ENCODE measurements around the gene EGF. TPM values are rescaled to one million over a fixed set of nuclear protein-coding genes. Genes with fewer than 3 reads are reported as not detected.
"Not testable (repeated sequence)": the region's sequence is repeated elsewhere in the genome, so short reads cannot be mapped to it uniquely, and the experiment has no call there.

EGF gene
- total RNA-seq, 1 experiment from 2014 or later: 0.25 TPM

DNA sequence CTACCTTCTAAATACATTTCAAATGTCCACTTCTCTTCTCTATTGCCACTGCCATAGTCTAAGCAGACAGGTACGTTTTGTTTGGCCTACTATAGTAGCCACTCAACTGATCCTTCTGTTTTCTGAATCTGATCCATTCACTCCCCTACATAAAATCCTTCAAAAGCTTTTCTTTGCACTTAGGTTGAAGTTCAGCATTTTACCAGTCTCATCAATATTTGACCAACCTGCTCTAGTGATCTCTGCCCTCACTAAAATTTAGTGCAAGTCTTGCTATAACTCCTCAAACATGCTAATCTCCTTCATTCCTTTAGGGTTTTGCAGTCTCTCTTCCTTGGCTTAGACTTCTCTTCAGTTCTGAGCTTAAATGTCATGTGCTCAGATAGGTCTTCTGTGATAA, 33.4 kb downstream of the EGF start:
- Mint-ChIP-seq H3K36me3 (ENCODE audit: insufficient read depth, unreplicated experiment) (no peaks in the 10 kb centered on the region), H3K27ac (ENCODE audit: unreplicated experiment) (peak overlapping the region; percentile 2), H3K9me3 (ENCODE audit: unreplicated experiment) (no peaks in the 10 kb centered on the region), H3K4me3 (ENCODE audit: unreplicated experiment) (no peak overlapping the region), H3K4me1 (ENCODE audit: low read depth, unreplicated experiment) (peaks cover 7% of the 10 kb centered on the region), H3K27me3 (ENCODE audit: insufficient read depth, unreplicated experiment) (no peaks in the 10 kb centered on the region)
- TF ChIP-seq, protein P1, sequence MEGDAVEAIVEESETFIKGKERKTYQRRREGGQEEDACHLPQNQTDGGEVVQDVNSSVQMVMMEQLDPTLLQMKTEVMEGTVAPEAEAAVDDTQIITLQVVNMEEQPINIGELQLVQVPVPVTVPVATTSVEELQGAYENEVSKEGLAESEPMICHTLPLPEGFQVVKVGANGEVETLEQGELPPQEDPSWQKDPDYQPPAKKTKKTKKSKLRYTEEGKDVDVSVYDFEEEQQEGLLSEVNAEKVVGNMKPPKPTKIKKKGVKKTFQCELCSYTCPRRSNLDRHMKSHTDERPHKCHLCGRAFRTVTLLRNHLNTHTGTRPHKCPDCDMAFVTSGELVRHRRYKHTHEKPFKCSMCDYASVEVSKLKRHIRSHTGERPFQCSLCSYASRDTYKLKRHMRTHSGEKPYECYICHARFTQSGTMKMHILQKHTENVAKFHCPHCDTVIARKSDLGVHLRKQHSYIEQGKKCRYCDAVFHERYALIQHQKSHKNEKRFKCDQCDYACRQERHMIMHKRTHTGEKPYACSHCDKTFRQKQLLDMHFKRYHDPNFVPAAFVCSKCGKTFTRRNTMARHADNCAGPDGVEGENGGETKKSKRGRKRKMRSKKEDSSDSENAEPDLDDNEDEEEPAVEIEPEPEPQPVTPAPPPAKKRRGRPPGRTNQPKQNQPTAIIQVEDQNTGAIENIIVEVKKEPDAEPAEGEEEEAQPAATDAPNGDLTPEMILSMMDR (IDR thresholded peaks at IDR 0.05; ENCODE audit: insufficient read depth in 1 of 2, low read depth in 1 of 2, low read length in 1 of 2, severe bottlenecking in 1 of 2, unreplicated experiment in 1 of 2): no peak
- DNase-seq: no peak
- POLR2A ChIA-PET: no interaction called here
- CTCF ChIA-PET: interaction anchor here (0.8 kb wide), 1 partner anchor 32 kb away, joined by 3 read pairs; no protein-coding TSS in a partner anchor
- Histone ChIP-seq H3K36me3 (ENCODE audit: control insufficient read depth, insufficient read depth, low read length) (no peaks in the 10 kb centered on the region), H3K9me3 (no peaks in the 10 kb centered on the region), H3K27me3 (replicated peaks; ENCODE audit: control insufficient read depth, insufficient read depth, low read length) (no peaks in the 10 kb centered on the region), H3K4me3 (ENCODE audit: low read depth, low read length) (no peak overlapping the region), H3K4me1 (no peaks in the 10 kb centered on the region)
- no TSS peak for BruUV-seq (replicated peaks)
- intact Hi-C loops (cut with micrococcal nuclease; ENCODE audit: unreplicated experiment): no loop called here

DNA sequence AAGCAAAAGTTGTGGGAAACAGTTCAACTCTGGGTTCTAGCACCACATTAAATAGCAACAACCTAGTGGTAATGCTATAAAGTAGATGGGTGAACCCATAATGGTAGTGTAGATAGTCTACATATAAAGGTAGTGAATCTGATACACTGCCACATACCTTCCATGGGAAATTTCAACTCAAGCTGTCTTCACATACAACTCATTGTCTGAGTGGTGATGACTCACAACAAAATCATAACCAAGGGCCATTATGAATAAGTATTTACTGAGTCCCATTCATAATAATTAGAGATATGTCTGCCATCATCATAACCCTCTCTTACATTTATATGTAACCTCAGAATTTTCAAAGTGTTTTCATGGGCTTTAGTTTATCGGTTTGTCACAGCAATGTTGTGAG, 34.8 kb downstream of the EGF start:
- Histone ChIP-seq H3K36me3 (ENCODE audit: control insufficient read depth, insufficient read depth, low read length) (no peaks in the 10 kb centered on the region), H3K27me3 (replicated peaks; ENCODE audit: control insufficient read depth, insufficient read depth, low read length) (no peaks in the 10 kb centered on the region), H3K9me3 (no peaks in the 10 kb centered on the region), H3K4me3 (ENCODE audit: low read depth, low read length) (no peak overlapping the region), H3K4me1 (no peaks in the 10 kb centered on the region)
- Mint-ChIP-seq H3K27ac (ENCODE audit: unreplicated experiment) (no peak overlapping the region), H3K4me3 (ENCODE audit: unreplicated experiment) (no peak overlapping the region), H3K4me1 (ENCODE audit: low read depth, unreplicated experiment) (peaks cover 7% of the 10 kb centered on the region), H3K27me3 (ENCODE audit: insufficient read depth, unreplicated experiment) (no peaks in the 10 kb centered on the region), H3K9me3 (ENCODE audit: unreplicated experiment) (no peaks in the 10 kb centered on the region), H3K36me3 (ENCODE audit: insufficient read depth, unreplicated experiment) (no peaks in the 10 kb centered on the region)
- BruUV-seq (replicated peaks): no TSS peak
- POLR2A ChIA-PET: no interaction called here
- CTCF ChIA-PET: no interaction called here
- TF ChIP-seq, protein P1 (IDR thresholded peaks at IDR 0.05; ENCODE audit: insufficient read depth in 1 of 2, low read depth in 1 of 2, low read length in 1 of 2, severe bottlenecking in 1 of 2, unreplicated experiment in 1 of 2): no peak
- no peak for DNase-seq
- intact Hi-C loops (cut with micrococcal nuclease; ENCODE audit: unreplicated experiment): no loop called here

DNA sequence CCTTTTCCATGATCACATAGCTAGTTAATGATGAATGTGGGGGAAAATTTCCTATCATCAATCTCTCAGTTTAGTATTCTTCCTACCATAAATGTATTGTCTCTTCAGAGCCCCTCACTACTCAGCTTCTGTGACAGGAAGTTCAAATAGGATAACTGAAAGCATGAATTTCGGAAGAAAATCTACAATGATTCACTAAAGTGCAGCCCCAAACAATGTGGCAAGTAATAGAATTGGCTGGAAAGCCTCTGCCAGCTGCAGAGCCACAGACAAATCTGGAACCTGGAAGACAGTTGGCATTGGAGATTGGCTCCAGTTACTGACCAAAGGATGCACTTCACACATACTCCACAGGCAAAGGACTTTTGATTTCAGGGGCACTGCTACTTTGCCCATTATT, 35.2 kb downstream of the EGF start:
- H3K4me3 ChIP-seq (ENCODE audit: low read depth, low read length): no peak overlapping the region
- no peaks in the 10 kb centered on the region for H3K27me3 Mint-ChIP-seq (ENCODE audit: insufficient read depth, unreplicated experiment)
- no TSS peak for BruUV-seq (replicated peaks)

DNA sequence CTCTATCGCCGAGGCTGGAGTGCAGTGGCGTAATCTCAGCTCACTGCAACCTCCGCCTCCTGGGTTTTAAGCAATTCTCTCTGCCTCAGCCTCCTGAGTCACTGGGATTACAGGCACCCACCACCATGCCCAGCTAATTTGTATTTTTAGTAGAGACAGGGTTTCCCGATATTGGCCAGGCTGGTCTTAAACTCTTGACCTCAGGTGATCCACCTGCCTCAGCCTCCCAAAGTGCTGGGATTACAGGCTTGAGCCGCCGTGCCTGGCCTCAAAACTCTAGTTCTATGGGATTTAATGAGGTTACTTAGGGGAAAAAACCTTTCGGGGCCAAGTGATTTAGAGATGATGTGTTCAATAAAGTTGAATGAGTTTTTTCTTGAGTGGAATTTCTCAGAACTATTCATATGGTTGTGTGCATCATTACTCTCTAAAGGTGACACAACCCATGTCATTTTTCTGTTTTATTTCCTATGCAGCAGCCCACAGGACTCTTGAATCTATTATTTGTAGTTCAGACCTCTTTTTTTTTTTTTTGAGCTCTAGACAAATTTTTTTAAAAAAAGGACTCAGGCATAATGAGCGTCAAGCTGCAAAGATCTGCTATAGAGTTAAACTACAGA, 36.5 kb downstream of the EGF start:
- BruUV-seq (replicated peaks); H3K9me3 Mint-ChIP-seq (ENCODE audit: unreplicated experiment); POLR2A ChIA-PET; H3K36me3 Mint-ChIP-seq (ENCODE audit: insufficient read depth, unreplicated experiment); H3K9me3 ChIP-seq; H3K27me3 ChIP-seq (replicated peaks; ENCODE audit: control insufficient read depth, insufficient read depth, low read length); DNase-seq; intact Hi-C loops (cut with micrococcal nuclease; ENCODE audit: unreplicated experiment); H3K4me1 ChIP-seq; H3K4me3 ChIP-seq (ENCODE audit: low read depth, low read length); H3K4me3 Mint-ChIP-seq (ENCODE audit: unreplicated experiment); H3K27me3 Mint-ChIP-seq (ENCODE audit: insufficient read depth, unreplicated experiment); H3K36me3 ChIP-seq (ENCODE audit: control insufficient read depth, insufficient read depth, low read length); H3K27ac Mint-ChIP-seq (ENCODE audit: unreplicated experiment); H3K4me1 Mint-ChIP-seq (ENCODE audit: low read depth, unreplicated experiment); CTCF ChIA-PET: not testable (repeated sequence)

More for the DNA sequence above, 35.2 kb downstream of the EGF start:
- Histone ChIP-seq H3K27me3 (replicated peaks; ENCODE audit: control insufficient read depth, insufficient read depth, low read length) (no peaks in the 10 kb centered on the region), H3K36me3 (ENCODE audit: control insufficient read depth, insufficient read depth, low read length) (no peaks in the 10 kb centered on the region), H3K4me1 (no peaks in the 10 kb centered on the region), H3K9me3 (no peaks in the 10 kb centered on the region)
- ChIA-PET POLR2A (no interaction called here), CTCF (no interaction called here)
- no peak overlapping the region for H3K4me3 Mint-ChIP-seq (ENCODE audit: unreplicated experiment)
- H3K4me1 Mint-ChIP-seq (ENCODE audit: low read depth, unreplicated experiment): peaks cover 7% of the 10 kb centered on the region
- H3K27ac Mint-ChIP-seq (ENCODE audit: unreplicated experiment): no peak overlapping the region
- no peaks in the 10 kb centered on the region for H3K36me3 Mint-ChIP-seq (ENCODE audit: insufficient read depth, unreplicated experiment)
- intact Hi-C loops (cut with micrococcal nuclease; ENCODE audit: unreplicated experiment): no loop called here
- no peak for DNase-seq
- H3K9me3 Mint-ChIP-seq (ENCODE audit: unreplicated experiment): no peaks in the 10 kb centered on the region
- TF ChIP-seq, protein P1 (IDR thresholded peaks at IDR 0.05; ENCODE audit: insufficient read depth in 1 of 2, low read depth in 1 of 2, low read length in 1 of 2, severe bottlenecking in 1 of 2, unreplicated experiment in 1 of 2): no peak
